Measurements from ENCODE around the gene CCDC70. TPM values are rescaled to one million over a fixed set of nuclear protein-coding genes. Genes with fewer than 3 reads are reported as not detected.

The CCDC70 gene
- total RNA-seq, 2 donors from 2014 or later, result not detected

GRCh38 chr13:51867062-51867461 is 5.3 kb downstream of the CCDC70 start:
- DNase-seq, result no peak
- intact Hi-C loops (cut with DNase I), result no loop called here
- H3K27ac ChIP-seq, result no peak overlapping the region
- H3K9ac ChIP-seq (ENCODE audit: low read depth in 2 of 2, low read length in 2 of 2), result no peak overlapping the region
- H3K9me3 ChIP-seq, result no peaks in the 10 kb centered on the region
- no peak for TF ChIP-seq CTCF (IDR thresholded peaks at IDR 0.05)
- H3K4me3 ChIP-seq, result no peak overlapping the region
- no peaks in the 10 kb centered on the region for H3K36me3 ChIP-seq
- no peaks in the 10 kb centered on the region for H3K27me3 ChIP-seq
- no peaks in the 10 kb centered on the region for H3K4me1 ChIP-seq

GRCh38 chr13:51869916-51870315 is 8.1 kb downstream of the CCDC70 start:
- no peaks in the 10 kb centered on the region for H3K4me1 ChIP-seq
- DNase-seq, result no peak
- no peak overlapping the region for H3K27ac ChIP-seq
- H3K9ac ChIP-seq (ENCODE audit: low read depth in 2 of 2, low read length in 2 of 2), result no peak overlapping the region
- no peaks in the 10 kb centered on the region for H3K27me3 ChIP-seq
- H3K9me3 ChIP-seq, result no peaks in the 10 kb centered on the region
- intact Hi-C loops (cut with DNase I), result no loop called here
- no peaks in the 10 kb centered on the region for H3K36me3 ChIP-seq
- no peak for TF ChIP-seq CTCF (IDR thresholded peaks at IDR 0.05)
- no peak overlapping the region for H3K4me3 ChIP-seq

GRCh38 chr13:51870616-51871015 is 8.8 kb downstream of the CCDC70 start:
- H3K27ac ChIP-seq, result no peak overlapping the region
- H3K9me3 ChIP-seq, result no peaks in the 10 kb centered on the region
- no peaks in the 10 kb centered on the region for H3K4me1 ChIP-seq
- H3K36me3 ChIP-seq, result no peaks in the 10 kb centered on the region
- H3K4me3 ChIP-seq, result no peak overlapping the region
- H3K9ac ChIP-seq (ENCODE audit: low read depth in 2 of 2, low read length in 2 of 2), result no peak overlapping the region
- no peak for DNase-seq
- no peaks in the 10 kb centered on the region for H3K27me3 ChIP-seq
- TF ChIP-seq CTCF (IDR thresholded peaks at IDR 0.05), result no peak
- intact Hi-C loops (cut with DNase I), result no loop called here

GRCh38 chr13:51873117-51873798 is 11.5 kb downstream of the CCDC70 start:
- no peaks in the 10 kb centered on the region for H3K27me3 ChIP-seq
- no peak for TF ChIP-seq CTCF (IDR thresholded peaks at IDR 0.05)
- H3K36me3 ChIP-seq, result no peaks in the 10 kb centered on the region
- H3K4me3 ChIP-seq, result no peak overlapping the region
- DNase-seq, result no peak
- no peak overlapping the region for H3K27ac ChIP-seq
- no peaks in the 10 kb centered on the region for H3K4me1 ChIP-seq
- intact Hi-C loops (cut with DNase I), result no loop called here
- H3K9ac ChIP-seq (ENCODE audit: low read depth in 2 of 2, low read length in 2 of 2), result no peak overlapping the region
- H3K9me3 ChIP-seq, result no peaks in the 10 kb centered on the region

- Histone ChIP-seq H3K9ac (ENCODE audit: low read depth in 2 of 2, low read length in 2 of 2) (no peak overlapping the region), H3K4me1 (no peaks in the 10 kb centered on the region), H3K9me3 (no peaks in the 10 kb centered on the region), H3K27me3 (no peaks in the 10 kb centered on the region), H3K27ac (no peak overlapping the region), H3K36me3 (no peaks in the 10 kb centered on the region), H3K4me3 (no peak overlapping the region)
- no peak for TF ChIP-seq CTCF (IDR thresholded peaks at IDR 0.05)
- intact Hi-C loops (cut with DNase I), result no loop called here
- no peak for DNase-seq
Observed at GRCh38 chr13:51873837-51874236, 12.1 kb downstream of the CCDC70 start.

All from colonic mucosa (tissue), 4 donors.